RWPE2 (cell line): Measurements from ENCODE around the gene ZNF83.

Experiments
- ATAC-seq: fragments of 200-7000 bp; cut with Tn5 transposase; 3 replicates; pipeline ENCODE4 v1.9.1; 2021; ENCODE audit warnings: low read depth
- DNase-seq: peaks from one replicate; pipeline ENCODE4 v3.0.0-alpha.2; 2020; ENCODE audit warnings: low spot score
- H3K27ac ChIP-seq: fragments of 450-650 bp; 2 replicates; pipeline ENCODE4 v1.5.1; 2017; ENCODE audit warnings: mild to moderate bottlenecking; ENCODE audit not compliant: poor library complexity, severe bottlenecking
- H3K27me3 ChIP-seq: fragments of 250-450 bp; sonication (Bioruptor Pico); 2 replicates; pipeline ENCODE4 v1.5.1; 2021; ENCODE audit warnings: mild to moderate bottlenecking, moderate library complexity; ENCODE audit not compliant: insufficient read depth, poor library complexity, severe bottlenecking
- H3K36me3 ChIP-seq: fragments of 250-450 bp; sonication (Bioruptor Pico); 2 replicates; pipeline ENCODE4 v1.5.1; 2020; ENCODE audit warnings: low read depth, mild to moderate bottlenecking, moderate library complexity
- H3K4me1 ChIP-seq: fragments of 250-450 bp; sonication (Bioruptor Pico); 2 replicates; pipeline ENCODE4 v1.5.1; 2021; ENCODE audit warnings: mild to moderate bottlenecking, moderate library complexity; ENCODE audit not compliant: insufficient read depth, poor library complexity, severe bottlenecking
- H3K4me3 ChIP-seq: fragments of 250-450 bp; sonication (Bioruptor Pico); 2 replicates; pipeline ENCODE4 v1.5.1; 2021; ENCODE audit warnings: mild to moderate bottlenecking, moderate library complexity; ENCODE audit not compliant: severe bottlenecking
- H3K9me3 ChIP-seq: fragments of 250-450 bp; sonication (Bioruptor Pico); 2 replicates; pipeline ENCODE4 v1.5.1; 2021; ENCODE audit warnings: mild to moderate bottlenecking, moderate library complexity; ENCODE audit not compliant: severe bottlenecking
- CTCF ChIP-seq: fragments of 450-650 bp; IDR thresholded peaks from one replicate; pipeline ENCODE4 v1.5.1; 2017; ENCODE audit warnings: mild to moderate bottlenecking, moderate library complexity; ENCODE audit not compliant: poor library complexity, severe bottlenecking

Gene ZNF83

GRCh38 chr19:52626915-52627314 lies 11.2 kb downstream of the ZNF83 start:
- TF ChIP-seq CTCF: no peak
- Histone ChIP-seq H3K27me3 (no peaks in the 10 kb centered on the region), H3K4me1 (no peaks in the 10 kb centered on the region), H3K9me3 (no peaks in the 10 kb centered on the region), H3K27ac (no peak overlapping the region), H3K36me3 (peaks cover 21% of the 10 kb centered on the region), H3K4me3 (no peak overlapping the region)
- DNase-seq: no peak
- no peak for ATAC-seq

- H3K36me3 ChIP-seq: peaks cover 35% of the 10 kb centered on the region
- H3K9me3 ChIP-seq: peaks cover 1% of the 10 kb centered on the region
- H3K4me1 ChIP-seq: no peaks in the 10 kb centered on the region
- no peak for DNase-seq
- no peaks in the 10 kb centered on the region for H3K27me3 ChIP-seq
- H3K27ac ChIP-seq: no peak overlapping the region
- H3K4me3 ChIP-seq: no peak overlapping the region
- no peak for TF ChIP-seq CTCF
- no peak for ATAC-seq
Measured at GRCh38 chr19:52622261-52622660, 15.9 kb downstream of the ZNF83 start.

- TF ChIP-seq CTCF: no peak
- no peak for ATAC-seq
Measured at GRCh38 chr19:52621376-52621775, 16.8 kb downstream of the ZNF83 start.

GRCh38 chr19:52613299-52613906 lies 24.8 kb downstream of the ZNF83 start:
- DNase-seq (no peak), ATAC-seq (no peak)
- Histone ChIP-seq H3K4me1 (no peaks in the 10 kb centered on the region), H3K36me3 (peaks cover 56% of the 10 kb centered on the region), H3K9me3 (peaks cover 19% of the 10 kb centered on the region), H3K27me3 (no peaks in the 10 kb centered on the region), H3K27ac (no peak overlapping the region), H3K4me3 (no peak overlapping the region)
- no peak for TF ChIP-seq CTCF

More at GRCh38 chr19:52621376-52621775, 16.8 kb downstream of the ZNF83 start:
- Histone ChIP-seq H3K9me3 (peaks cover 3% of the 10 kb centered on the region), H3K4me3 (no peak overlapping the region), H3K27ac (no peak overlapping the region), H3K27me3 (no peaks in the 10 kb centered on the region), H3K4me1 (no peaks in the 10 kb centered on the region), H3K36me3 (peaks cover 36% of the 10 kb centered on the region)
- DNase-seq: no peak

- Histone ChIP-seq H3K27me3 (no peaks in the 10 kb centered on the region), H3K27ac (no peak overlapping the region), H3K4me3 (no peak overlapping the region), H3K36me3 (no peaks in the 10 kb centered on the region), H3K9me3 (no peaks in the 10 kb centered on the region), H3K4me1 (no peaks in the 10 kb centered on the region)
- ATAC-seq: no peak
- no peak for TF ChIP-seq CTCF
- DNase-seq: no peak
Measured at GRCh38 chr19:52603558-52604207, 34.5 kb downstream of the ZNF83 start.
